Activated CD4-positive, CD25-positive, alpha-beta regulatory T cell (primary cell): ENCODE measurements around the gene ALDOC.
"Not testable (repeated sequence)": the region's sequence is repeated elsewhere in the genome, so short reads cannot be mapped to it uniquely, and the experiment has no call there.

ENCODE experiments used
- DNase-seq, 4 experiments: peaks; one replicate each; lab custom pipeline; 2025; lab: John Stamatoyannopoulos, UW

ALDOC gene

GRCh38 chr17:28576758-28577465 lies at the start of gene ALDOC:
ALDOC (minus strand) TSS chr17:28576895; CDS start chr17:28575532, 1,363 bp downstream.
- peak; percentile 91 to 98 (median 94) for DNase-seq

GRCh38 chr17:28624148-28624547 lies 47.5 kb upstream of the ALDOC start:
- no peak for DNase-seq

- no peak for DNase-seq
Observed at GRCh38 chr17:28623696-28624095, 47.0 kb upstream of the ALDOC start.

GRCh38 chr17:28622186-28622585 lies 45.5 kb upstream of the ALDOC start:
- no peak for DNase-seq

GRCh38 chr17:28620010-28620409 lies 43.3 kb upstream of the ALDOC start:
- no peak for DNase-seq

- DNase-seq, result no peak
Observed at GRCh38 chr17:28618464-28618863, 41.8 kb upstream of the ALDOC start.

- DNase-seq, result no peak
Observed at GRCh38 chr17:28616281-28616680, 39.6 kb upstream of the ALDOC start.

- no peak for DNase-seq
Observed at GRCh38 chr17:28615260-28615940, 38.7 kb upstream of the ALDOC start.

- no peak for DNase-seq
Observed at GRCh38 chr17:28613931-28614381, 37.3 kb upstream of the ALDOC start, which contains the start of gene RSKR. RSKR (minus strand) TSS chr17:28614185; CDS start chr17:28614161, 24 bp downstream.

GRCh38 chr17:28612936-28613872 lies 36.5 kb upstream of the ALDOC start:
- peak in 3 of 4 experiments; percentile 7 to 13 (median 11) for DNase-seq

GRCh38 chr17:28612531-28612930 lies 35.8 kb upstream of the ALDOC start:
- no peak for DNase-seq

GRCh38 chr17:28610376-28610775 lies 33.7 kb upstream of the ALDOC start:
- DNase-seq, result no peak

GRCh38 chr17:28604031-28604430 lies 27.3 kb upstream of the ALDOC start:
- not testable (repeated sequence) for DNase-seq

GRCh38 chr17:28599311-28600184 lies 22.9 kb upstream of the ALDOC start:
- DNase-seq, result peak; percentile 19 to 45 (median 22)

- DNase-seq, result peak; percentile 85 to 94 (median 89)
Observed at GRCh38 chr17:28598799-28599310, 22.2 kb upstream of the ALDOC start, which contains the start of gene SPAG5. SPAG5 (minus strand) TSS chr17:28599025; CDS start chr17:28598946, 79 bp downstream.

GRCh38 chr17:28598389-28598788 lies 21.7 kb upstream of the ALDOC start:
- no peak for DNase-seq

GRCh38 chr17:28597606-28598383 lies 21.1 kb upstream of the ALDOC start:
- DNase-seq, result no peak

GRCh38 chr17:28592260-28592659 lies 15.6 kb upstream of the ALDOC start:
- no peak for DNase-seq

GRCh38 chr17:28585851-28586250 lies 9.2 kb upstream of the ALDOC start:
- DNase-seq, result no peak

GRCh38 chr17:28584434-28584833 lies 7.7 kb upstream of the ALDOC start:
- no peak for DNase-seq
